ENCODE data around the gene KLHL29. TPM values are rescaled to one million over a fixed set of nuclear protein-coding genes. Genes with fewer than 3 reads are reported as not detected.

KLHL29 gene
- total RNA-seq, 1 donor from 2014 or later = 5.5 TPM

GRCh38 chr2:23695890-23696751 is 311.1 kb downstream of the KLHL29 start:
- Histone ChIP-seq H3K9me3 (ENCODE audit: insufficient read depth, low read depth, low read length) (peaks cover 2% of the 10 kb centered on the region), H3K9ac (ENCODE audit: low read length) (no peak overlapping the region), H3K4me1 (ENCODE audit: insufficient read depth, low read length) (peaks cover 14% of the 10 kb centered on the region), H3K4me2 (ENCODE audit: low read length) (no peak overlapping the region), H3K4me3 (ENCODE audit: insufficient read depth, low read depth, low read length) (no peak overlapping the region), H3K36me3 (ENCODE audit: insufficient read depth, low read length) (no peaks in the 10 kb centered on the region), H3K79me2 (ENCODE audit: insufficient read depth, low read length) (no peaks in the 10 kb centered on the region), H4K20me1 (ENCODE audit: insufficient read depth, low read length) (peaks cover 13% of the 10 kb centered on the region), H3K27me3 (ENCODE audit: insufficient read depth, low read length) (no peaks in the 10 kb centered on the region), H3K27ac (ENCODE audit: low read depth, low read length) (no peak overlapping the region), H2AFZ (ENCODE audit: low read depth, low read length) (no peak overlapping the region)
- no peak for DNase-seq (ENCODE audit: low read depth)
- Mint-ChIP-seq H3K4me1 (ENCODE audit: low read depth, unreplicated experiment) (no peaks in the 10 kb centered on the region), H3K36me3 (ENCODE audit: low read depth, unreplicated experiment) (peaks cover 47% of the 10 kb centered on the region), H3K4me3 (ENCODE audit: unreplicated experiment) (no peak overlapping the region), H3K27ac (ENCODE audit: unreplicated experiment) (no peak overlapping the region), H3K9me3 (ENCODE audit: unreplicated experiment) (peaks cover 7% of the 10 kb centered on the region), H3K27me3 (ENCODE audit: low read depth, unreplicated experiment) (peaks cover 17% of the 10 kb centered on the region)
- no peak for TF ChIP-seq EZH2 (IDR thresholded peaks at IDR 0.05; ENCODE audit: insufficient read depth, low read length)
- FAIRE-seq = no peak

- Mint-ChIP-seq H3K27ac (ENCODE audit: unreplicated experiment) (no peak overlapping the region), H3K27me3 (ENCODE audit: low read depth, unreplicated experiment) (peaks cover 17% of the 10 kb centered on the region), H3K36me3 (ENCODE audit: low read depth, unreplicated experiment) (peaks cover 47% of the 10 kb centered on the region), H3K4me1 (ENCODE audit: low read depth, unreplicated experiment) (no peaks in the 10 kb centered on the region), H3K4me3 (ENCODE audit: unreplicated experiment) (no peak overlapping the region), H3K9me3 (ENCODE audit: unreplicated experiment) (peaks cover 7% of the 10 kb centered on the region)
- Histone ChIP-seq H3K79me2 (ENCODE audit: insufficient read depth, low read length) (no peaks in the 10 kb centered on the region), H4K20me1 (ENCODE audit: insufficient read depth, low read length) (peaks cover 13% of the 10 kb centered on the region), H3K4me3 (ENCODE audit: insufficient read depth, low read depth, low read length) (no peak overlapping the region), H2AFZ (ENCODE audit: low read depth, low read length) (no peak overlapping the region), H3K27me3 (ENCODE audit: insufficient read depth, low read length) (no peaks in the 10 kb centered on the region), H3K9ac (ENCODE audit: low read length) (no peak overlapping the region), H3K27ac (ENCODE audit: low read depth, low read length) (no peak overlapping the region), H3K36me3 (ENCODE audit: insufficient read depth, low read length) (no peaks in the 10 kb centered on the region), H3K9me3 (ENCODE audit: insufficient read depth, low read depth, low read length) (peaks cover 2% of the 10 kb centered on the region), H3K4me1 (ENCODE audit: insufficient read depth, low read length) (peaks cover 14% of the 10 kb centered on the region), H3K4me2 (ENCODE audit: low read length) (no peak overlapping the region)
- TF ChIP-seq CTCF (IDR thresholded peaks at IDR 0.05; ENCODE audit: insufficient read depth, low read depth, low read length) = no peak
- no peak for TF ChIP-seq EZH2 (IDR thresholded peaks at IDR 0.05; ENCODE audit: insufficient read depth, low read length)
- FAIRE-seq (no peak), DNase-seq (ENCODE audit: low read depth) (no peak)
These were observed 311.7 kb downstream of the KLHL29 start for GRCh38 chr2:23696752-23697045.

GRCh38 chr2:23697256-23698075 is 312.5 kb downstream of the KLHL29 start:
- H3K4me3 Mint-ChIP-seq (ENCODE audit: unreplicated experiment) = no peak overlapping the region
- H3K9me3 Mint-ChIP-seq (ENCODE audit: unreplicated experiment) = peaks cover 7% of the 10 kb centered on the region

More at GRCh38 chr2:23697256-23698075, 312.5 kb downstream of the KLHL29 start:
- Mint-ChIP-seq H3K36me3 (ENCODE audit: low read depth, unreplicated experiment) (peaks cover 42% of the 10 kb centered on the region), H3K27me3 (ENCODE audit: low read depth, unreplicated experiment) (peaks cover 13% of the 10 kb centered on the region), H3K27ac (ENCODE audit: unreplicated experiment) (no peak overlapping the region), H3K4me1 (ENCODE audit: low read depth, unreplicated experiment) (no peaks in the 10 kb centered on the region)
- peaks cover 2% of the 10 kb centered on the region for H3K9me3 ChIP-seq (ENCODE audit: insufficient read depth, low read depth, low read length)
- FAIRE-seq (no peak), DNase-seq (ENCODE audit: low read depth) (peak; percentile 80)
- TF ChIP-seq EZH2 (IDR thresholded peaks at IDR 0.05; ENCODE audit: insufficient read depth, low read length) (no peak), CTCF (IDR thresholded peaks at IDR 0.05; ENCODE audit: insufficient read depth, low read depth, low read length) (no peak)
- H4K20me1 ChIP-seq (ENCODE audit: insufficient read depth, low read length) = peaks cover 13% of the 10 kb centered on the region
- no peak overlapping the region for H3K9ac ChIP-seq (ENCODE audit: low read length)
- H3K4me3 ChIP-seq (ENCODE audit: insufficient read depth, low read depth, low read length) = no peak overlapping the region
- H3K27me3 ChIP-seq (ENCODE audit: insufficient read depth, low read length) = no peaks in the 10 kb centered on the region
- H3K4me1 ChIP-seq (ENCODE audit: insufficient read depth, low read length) = peaks cover 14% of the 10 kb centered on the region
- no peak overlapping the region for H2AFZ ChIP-seq (ENCODE audit: low read depth, low read length)
- H3K27ac ChIP-seq (ENCODE audit: low read depth, low read length) = no peak overlapping the region
- peak overlapping the region; percentile 54 for H3K4me2 ChIP-seq (ENCODE audit: low read length)
- no peaks in the 10 kb centered on the region for H3K36me3 ChIP-seq (ENCODE audit: insufficient read depth, low read length)
- no peaks in the 10 kb centered on the region for H3K79me2 ChIP-seq (ENCODE audit: insufficient read depth, low read length)
